G401 (cell line): ENCODE measurements around the gene RNF44. TPM values are rescaled to one million over a fixed set of nuclear protein-coding genes. Genes with fewer than 3 reads are reported as not detected.

Experiments
- DNase-seq: peaks from one replicate; pipeline ENCODE4 v3.0.0-alpha.2; 2015; ENCODE audit warnings: low spot score
- in situ Hi-C: cut with HindIII; loops from 2 replicates; pipeline ENCODE4 v1.10.0; 2016; ENCODE audit warnings: low sequenced_read_pairs, mixed read lengths
- total RNA-seq: library from RNA; depleted of rRNA; stranded (reverse); fragments of >200 nt; shearing (Covaris generic); gene quantifications from 2 replicates; pipeline ENCODE4 v1.2.3, GENCODE V29; 2014

The RNF44 gene
- total RNA-seq, 1 experiment from 2014 or later = 4.0 TPM

DNA sequence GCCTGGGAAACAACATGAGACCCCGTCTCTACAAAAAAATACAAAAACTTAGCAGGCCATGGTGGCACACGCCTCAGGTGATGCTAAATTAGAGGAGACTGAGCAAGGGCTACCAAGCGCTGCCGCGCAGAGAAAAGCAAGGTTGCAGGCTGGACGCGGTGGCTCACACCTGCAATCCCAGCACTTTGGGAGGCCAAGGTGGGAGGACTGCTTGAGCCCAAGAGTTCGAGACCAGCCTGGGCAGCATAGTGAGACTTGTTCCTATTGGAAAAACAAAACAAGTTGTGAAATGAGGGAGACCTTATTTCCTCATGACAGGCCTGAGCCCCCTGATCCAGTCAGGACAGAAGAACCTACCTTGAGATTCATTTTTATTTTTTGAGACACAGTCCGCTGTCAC, 11.5 kb downstream of the RNF44 start:
- in situ Hi-C loops = no loop called here
- DNase-seq = no peak

DNA sequence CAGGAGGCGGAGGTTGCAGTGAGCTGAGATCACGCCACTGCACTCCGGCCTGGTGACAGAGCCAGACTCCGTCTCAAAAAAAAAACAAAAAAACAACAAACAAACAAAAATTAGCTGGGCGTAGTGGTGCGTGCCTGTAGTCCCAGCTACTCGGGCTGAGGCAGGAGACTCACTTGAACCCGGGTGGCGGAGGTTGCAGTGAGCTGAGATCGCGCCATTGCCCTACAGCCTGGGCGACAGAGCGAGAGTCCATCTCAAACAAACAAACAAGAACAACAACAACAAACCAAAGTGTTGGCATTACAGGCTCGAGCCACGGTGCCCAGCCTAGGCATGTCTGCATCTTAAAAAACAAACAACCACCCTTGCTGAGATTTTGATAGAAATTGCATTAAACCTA, 12.2 kb downstream of the RNF44 start:
- in situ Hi-C loops = no loop called here
- no peak for DNase-seq

DNA sequence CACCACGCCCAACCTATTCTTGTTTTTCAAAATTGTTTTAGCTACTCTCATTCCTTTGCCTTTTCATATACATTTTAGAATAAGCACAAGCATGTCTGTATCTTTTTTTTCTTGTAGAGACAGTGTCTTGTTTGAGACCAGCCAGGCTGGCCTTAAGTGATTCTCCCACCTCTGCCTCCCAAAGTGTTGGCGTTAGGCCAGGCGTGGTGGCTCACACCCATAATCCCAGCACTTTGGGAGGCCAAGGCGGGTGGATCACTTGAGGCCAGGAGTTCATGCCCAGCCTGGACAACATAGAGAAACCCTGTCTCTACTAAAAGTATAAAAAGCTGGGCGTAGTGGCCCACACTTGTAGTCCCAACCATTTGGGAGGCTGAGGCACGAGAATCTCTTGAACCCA, 13.1 kb downstream of the RNF44 start:
- in situ Hi-C loops = no loop called here
- no peak for DNase-seq

DNA sequence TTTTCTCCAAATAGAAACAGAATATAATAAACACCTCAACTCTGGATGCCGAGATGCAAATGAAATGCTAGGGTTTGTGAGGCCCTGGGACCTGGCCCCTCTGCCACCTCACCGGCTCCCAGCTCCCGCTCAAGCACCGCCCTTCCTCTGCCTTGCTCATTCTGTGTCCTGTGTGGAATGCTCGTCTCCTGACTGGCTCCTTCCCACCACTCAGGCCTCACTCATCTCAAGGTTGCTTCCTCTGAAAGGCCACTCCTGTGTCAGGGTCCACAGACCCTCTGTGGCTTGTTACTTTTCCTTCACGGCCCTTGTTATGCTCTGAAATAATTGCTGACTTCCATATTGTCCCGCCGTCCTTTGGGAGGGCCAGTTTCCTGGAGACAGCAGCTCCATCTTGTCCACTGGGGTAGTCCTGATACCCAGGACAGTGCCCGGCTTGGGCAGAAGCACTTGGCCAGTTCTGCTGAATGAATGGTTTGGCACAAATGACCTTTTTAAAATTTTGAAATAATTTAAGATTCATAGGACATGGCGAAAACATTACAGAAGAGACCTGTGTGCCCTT, 15.4 kb downstream of the RNF44 start:
- no peak for DNase-seq
- in situ Hi-C loops = no loop called here

DNA sequence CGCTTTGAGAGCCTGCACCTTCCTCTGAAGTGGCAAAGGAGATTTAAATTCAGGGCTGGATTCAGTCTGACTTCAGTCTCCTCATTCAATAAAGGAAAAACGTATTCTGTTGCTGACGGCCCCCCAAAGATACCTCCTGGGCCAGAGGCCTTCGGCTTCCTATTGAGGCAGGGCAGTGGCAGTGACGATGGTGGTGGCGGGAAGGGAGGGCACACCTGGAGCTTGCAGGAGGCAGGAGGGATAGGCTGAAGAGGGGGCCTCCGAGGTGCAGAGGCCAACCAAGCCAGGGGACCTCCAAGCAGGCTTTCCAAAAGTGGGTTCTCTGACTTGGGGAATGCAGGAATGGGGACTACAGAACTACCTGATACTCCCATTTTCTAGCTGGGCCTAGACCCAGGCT, 15.9 kb downstream of the RNF44 start:
- no peak for DNase-seq
- in situ Hi-C loops = no loop called here

DNA sequence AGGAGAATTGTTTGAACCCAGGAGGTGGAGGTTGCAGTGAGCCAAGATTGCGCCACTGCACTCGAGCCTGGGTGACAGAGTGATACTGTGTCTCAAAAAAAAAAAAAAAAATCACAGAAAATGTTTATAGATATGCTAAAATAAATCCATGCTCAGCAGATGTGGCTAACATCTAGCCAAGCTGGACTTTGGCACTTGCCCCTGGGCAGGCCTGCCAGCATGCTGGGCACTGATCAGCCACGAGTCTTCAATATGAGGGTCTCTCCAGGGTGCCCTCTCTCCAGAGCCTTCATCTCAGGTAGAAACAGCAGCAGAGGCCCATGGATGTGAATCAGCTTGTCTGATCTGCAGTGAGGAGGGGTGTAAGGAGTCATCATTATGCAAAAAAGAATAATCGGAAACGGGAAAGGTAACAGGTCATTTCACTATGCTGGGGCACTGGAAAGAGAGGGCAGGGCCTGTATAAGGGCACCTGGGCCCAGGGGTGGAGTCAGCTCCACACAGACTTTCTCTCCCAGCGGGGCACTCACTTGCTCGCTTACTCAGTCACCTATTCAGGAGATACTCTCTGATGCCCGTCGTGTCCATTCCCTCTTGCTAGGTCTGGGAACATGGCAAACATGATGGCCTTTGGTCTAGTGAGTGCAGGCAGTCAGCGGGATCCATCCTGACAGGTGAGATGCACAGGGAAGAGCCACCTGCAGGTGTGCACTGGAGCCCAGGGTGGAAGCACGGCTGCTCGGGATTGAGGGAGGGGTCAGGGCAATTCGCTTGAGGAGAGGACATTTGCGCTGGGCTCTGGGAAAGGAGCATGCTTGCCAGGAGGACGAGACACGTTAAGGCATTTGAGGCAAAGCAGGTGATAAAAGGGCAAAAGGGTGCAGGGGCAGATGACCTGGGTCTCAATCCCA, 17.1 kb downstream of the RNF44 start:
- in situ Hi-C loops = no loop called here
- DNase-seq = no peak

DNA sequence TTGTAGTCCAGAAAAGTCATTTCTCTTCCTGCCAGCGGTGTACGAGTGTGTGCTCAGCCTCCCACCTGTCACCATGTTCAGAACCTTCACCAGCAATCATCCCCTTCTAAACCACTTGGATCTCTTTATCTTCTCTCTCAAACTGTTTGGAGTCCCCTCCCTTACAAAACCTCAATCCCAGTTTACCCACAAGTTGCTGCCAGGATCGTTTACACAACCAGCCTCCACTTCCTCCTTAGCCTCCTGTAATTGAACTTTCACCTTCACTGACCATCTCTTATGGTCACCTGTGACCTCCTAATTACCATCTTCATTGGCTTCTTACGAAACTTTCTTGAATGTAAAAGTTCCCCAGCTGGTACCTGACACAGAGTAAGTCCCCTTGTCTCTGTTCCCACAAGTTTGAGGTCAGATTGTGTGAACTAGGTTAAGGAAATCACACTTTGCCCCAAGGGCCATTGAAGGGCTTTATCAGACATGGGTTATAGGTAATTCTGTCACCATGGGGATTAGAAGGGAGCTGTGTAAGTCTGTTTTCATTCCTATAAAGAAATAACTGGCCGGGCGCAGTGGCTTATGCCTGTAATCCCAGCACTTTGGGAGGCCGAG, 20.0 kb downstream of the RNF44 start:
- in situ Hi-C loops = no loop called here
- DNase-seq = no peak

DNA sequence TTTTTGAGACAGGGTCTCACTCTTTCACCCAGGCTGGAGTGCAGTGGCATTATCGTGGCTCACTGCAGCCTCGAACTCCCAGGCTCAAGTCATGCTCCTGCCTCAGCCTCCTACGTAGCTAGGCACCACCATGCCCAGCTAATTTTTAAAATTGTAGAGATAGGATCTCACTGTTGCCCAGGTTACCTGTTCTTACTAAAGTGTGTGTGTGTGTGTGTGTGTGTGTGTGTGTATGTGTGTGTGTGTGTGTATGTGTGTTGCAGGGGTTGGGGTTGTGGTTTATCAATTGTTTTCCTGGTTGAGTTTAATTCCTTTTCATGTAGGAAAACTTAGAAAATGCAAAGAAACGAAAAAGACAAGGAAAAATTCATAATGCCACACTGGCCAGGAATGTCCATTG, 21.8 kb downstream of the RNF44 start:
- in situ Hi-C loops = no loop called here
- DNase-seq = no peak

DNA sequence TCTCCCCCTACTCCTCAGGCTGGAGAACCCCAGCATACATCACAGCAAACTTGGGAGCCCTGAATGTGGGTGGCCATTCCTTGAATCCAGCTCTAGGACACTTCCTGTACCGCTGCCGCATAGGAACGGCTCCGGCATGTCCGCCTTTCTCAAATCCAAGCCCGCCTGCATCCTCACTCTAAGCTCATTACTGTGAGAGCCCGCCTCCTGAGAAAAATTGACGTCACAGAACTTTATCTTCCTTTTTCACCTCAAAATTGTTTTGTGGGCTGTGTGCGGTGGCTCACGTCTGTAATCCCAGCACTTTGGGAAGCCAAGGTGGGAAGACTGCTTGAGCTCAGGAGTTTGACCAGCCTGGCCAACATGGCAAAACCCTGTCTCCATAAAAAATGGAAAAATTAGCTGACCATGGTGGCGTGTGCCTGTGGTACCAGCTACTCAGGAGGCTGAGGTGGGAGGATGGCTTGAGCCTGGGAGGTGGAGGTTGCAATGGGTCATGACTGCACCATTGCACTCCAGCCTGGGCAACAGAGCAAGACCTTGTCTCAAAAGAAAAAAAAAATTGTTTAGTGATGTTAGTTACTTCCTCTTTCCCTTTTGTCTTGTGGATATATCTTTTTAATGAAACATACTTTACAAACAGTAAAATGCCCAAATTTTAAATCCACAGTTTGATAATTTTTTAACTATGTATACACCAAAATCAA, 22.8 kb downstream of the RNF44 start:
- in situ Hi-C loops = no loop called here
- no peak for DNase-seq

DNA sequence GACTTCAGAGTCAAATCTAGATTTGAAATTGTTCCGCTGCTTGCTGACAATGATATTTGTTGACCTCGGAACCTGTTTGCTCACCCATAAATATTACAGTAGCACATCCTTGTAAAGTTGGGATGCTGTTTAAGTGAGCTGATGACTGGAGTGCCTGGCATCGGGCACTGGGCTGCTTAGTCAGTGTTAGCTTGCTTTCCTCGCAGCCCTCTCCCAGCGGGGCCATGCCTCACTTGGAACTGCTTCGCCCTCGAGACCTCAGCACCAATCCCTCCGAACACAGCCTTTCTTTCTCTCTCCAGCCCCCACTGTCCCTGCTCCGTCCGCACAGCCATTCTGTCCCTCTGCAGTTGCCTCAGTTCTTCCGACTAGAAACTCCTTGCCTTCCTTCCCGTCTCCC, 23.4 kb downstream of the RNF44 start:
- DNase-seq = no peak
- in situ Hi-C loops = no loop called here

DNA sequence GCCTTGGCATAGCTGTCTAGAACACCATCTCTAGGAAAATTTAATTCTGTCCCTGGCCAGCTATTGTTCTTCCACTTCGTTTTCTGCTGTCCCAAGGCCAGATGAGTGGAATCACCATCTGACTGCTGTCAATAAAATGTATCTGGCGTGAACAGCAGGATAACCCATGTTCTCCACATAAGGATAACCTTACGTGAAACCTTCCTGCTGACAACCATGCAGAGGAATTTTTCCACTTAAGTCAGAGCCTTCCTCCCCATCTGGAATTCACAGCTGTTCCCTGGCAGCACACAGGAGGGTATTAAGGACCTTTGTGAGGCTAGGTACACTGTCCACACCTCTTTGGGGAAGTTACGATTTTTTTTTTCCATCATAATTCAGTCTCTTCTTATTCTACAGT, 28.6 kb downstream of the RNF44 start:
- no peak for DNase-seq
- in situ Hi-C loops = no loop called here

DNA sequence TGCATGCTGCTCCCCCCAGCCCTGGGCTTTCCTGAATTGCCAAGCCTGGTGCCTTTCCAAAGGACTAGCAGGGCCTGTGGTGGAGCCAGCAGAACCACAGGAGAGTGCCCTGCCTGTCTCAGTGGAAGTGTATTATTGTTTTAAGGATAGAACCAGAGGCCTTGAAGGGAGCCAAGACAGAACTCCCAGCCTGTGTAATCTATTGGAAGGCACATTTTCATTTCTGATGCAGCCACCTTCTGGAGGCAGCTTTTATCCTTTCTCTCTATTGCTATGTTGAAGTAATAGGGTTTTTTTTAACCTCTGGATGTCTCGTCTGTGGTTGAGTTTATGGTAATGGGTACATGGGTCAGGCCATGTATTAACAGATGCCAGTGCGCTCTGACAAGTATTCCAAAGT, 29.3 kb downstream of the RNF44 start:
- no peak for DNase-seq
- in situ Hi-C loops = no loop called here

DNA sequence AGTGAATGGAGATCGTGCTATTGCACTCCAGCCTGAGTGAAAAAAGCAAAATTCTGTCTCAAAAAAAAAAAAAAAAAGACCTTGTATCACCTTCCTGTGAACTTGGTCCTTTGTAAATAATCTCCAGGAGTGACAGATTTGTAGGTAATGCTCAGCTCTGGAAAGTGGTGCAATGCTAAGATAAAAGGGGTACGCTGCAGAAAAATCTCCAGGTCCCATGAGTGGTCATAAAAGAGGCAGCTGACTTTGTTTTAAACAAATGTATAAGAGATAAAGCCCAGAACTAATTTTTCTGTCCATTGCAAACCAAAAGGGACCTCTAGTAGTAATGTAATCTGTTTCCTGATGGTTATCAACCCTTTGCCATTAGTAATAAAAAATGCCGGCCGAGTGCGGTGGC, 33.7 kb downstream of the RNF44 start:
- no peak for DNase-seq
- in situ Hi-C loops = no loop called here

DNA sequence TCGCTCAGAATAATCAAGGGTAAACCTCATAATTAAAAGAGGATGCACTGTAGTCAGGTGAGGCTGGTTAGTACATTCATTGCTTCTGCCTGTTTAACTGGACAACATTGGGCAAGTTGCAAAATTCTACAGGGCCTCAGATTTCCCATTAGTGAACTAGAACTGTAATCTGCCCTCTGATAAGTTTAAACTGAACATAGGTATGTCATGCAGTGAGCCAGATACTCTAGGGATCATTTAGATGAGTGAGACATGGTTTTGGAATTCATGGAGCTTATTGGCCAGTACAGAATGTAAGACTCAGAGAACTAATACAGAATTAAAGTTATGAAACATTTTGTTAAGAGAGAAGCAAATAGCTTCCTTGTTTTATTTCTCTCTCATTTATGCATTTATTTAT, 35.9 kb downstream of the RNF44 start:
- no peak for DNase-seq
- in situ Hi-C loops = no loop called here

DNA sequence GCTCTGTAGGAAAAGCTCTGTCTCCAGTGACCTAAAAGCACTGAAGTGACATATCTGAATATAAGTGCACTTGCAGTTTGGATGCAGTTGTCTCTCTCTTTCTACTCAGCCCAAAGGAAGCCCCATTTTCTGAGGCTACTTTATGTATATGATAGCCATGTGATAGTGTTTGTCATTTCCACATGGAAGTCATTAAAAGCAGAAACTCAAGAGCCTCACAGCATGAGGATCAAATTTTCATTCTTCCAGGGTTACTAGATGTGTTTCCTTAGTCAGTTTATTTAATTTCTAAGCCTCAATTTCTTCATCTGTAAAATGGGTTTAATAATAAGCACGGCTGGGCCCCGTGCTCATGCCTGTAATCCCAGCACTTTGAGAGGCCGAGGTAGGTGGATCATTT, 36.7 kb downstream of the RNF44 start:
- no peak for DNase-seq
- in situ Hi-C loops = no loop called here

DNA sequence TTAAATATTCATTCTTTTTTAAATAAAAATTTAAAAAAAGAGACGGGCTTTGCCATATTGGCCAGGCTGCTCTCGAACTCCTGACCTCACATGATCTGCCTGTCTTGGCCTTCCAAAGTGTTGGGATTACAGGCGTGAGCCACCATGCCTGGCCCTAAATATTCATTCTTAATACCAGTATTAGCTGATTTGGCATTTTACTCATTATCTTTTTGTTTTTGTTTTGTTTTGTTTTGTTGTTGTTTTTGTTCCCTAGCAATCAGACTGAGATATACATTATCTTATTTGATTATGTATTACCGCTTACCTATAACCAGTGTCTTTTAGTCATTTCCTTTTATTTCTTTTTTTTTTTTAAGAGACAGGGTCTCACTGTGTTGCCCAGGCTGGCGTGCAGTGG, 37.9 kb downstream of the RNF44 start:
- DNase-seq = no peak
- in situ Hi-C loops = no loop called here

DNA sequence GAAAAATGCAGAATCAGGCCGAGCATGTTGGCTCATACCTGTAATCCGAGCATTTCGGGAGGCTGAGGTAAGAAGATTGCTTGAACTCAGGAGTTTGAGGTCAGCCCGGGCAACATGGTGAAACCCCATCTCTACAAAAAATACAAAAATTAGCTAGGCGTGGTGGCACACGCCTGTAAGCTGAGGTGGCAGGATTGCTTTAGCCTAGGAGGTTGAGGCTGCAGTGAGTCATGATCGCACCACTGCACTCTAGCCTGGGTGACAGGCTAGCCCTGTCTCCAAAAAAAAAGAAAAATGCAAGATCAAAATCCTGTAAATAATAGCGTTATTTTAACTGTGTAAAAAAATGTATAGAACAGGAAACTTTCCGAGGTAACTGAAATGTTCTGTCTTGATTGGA, 39.4 kb downstream of the RNF44 start:
- no peak for DNase-seq
- in situ Hi-C loops = no loop called here

DNA sequence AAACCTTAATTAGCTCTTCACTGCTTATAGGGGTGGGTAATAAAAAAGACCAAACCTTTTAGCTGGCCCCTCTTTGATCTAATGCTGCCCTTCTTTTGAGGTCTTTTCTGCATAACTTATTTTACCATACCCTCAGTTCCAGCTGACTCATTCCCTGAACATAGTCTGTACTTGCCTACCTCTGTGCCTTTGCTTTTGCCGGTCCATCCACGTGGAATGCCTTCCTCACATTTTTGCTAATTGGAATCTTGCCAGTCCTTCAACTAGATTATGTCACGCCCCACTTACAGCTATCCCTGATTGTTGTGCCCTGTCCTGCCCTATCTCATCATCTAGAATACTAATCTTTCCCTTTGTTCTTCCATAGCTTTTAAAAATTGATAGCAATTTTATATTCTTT, 44.8 kb downstream of the RNF44 start:
- in situ Hi-C loops = no loop called here
- peak; percentile 21 for DNase-seq

DNA sequence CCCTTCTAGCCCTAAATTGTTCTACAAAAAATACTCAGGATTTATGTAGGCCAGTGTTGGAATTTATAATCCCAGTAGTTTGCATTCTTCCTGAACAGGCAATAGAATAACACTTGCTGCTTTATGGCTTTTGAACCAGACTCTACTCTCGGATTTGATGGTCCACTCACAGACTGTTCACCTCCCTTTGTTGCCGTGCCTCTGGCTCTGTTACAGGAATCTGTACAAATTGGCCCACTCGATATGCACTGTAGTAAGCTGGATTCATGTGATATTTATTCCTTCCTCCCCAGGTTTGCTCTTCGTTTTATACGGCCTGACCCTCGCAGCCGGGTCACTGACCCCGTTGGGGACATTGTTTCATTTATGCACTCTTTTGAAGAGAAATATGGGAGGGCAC, 45.3 kb downstream of the RNF44 start:
- DNase-seq = no peak
- in situ Hi-C loops = no loop called here

DNA sequence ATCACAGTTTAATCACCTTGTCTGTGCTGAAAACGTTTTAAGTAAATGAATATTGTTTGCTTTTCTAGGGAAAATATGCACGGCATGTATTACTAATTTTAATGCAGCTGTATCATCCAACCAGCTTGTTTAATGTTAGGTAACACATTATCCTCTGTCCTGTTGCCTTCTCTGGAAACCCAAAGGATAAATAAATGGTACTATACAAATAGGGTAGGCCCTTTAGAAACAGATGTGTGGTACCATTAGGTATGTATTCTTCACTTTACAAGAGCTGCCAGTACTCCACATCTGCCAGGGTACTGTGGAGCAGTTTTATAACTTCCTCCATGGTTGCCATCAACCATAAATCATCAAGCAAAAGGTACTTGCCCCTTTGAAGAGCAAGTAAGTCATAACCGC, 46.1 kb downstream of the RNF44 start:
- DNase-seq = no peak
- in situ Hi-C loops = no loop called here
